Epidermal melanocyte (primary cell): Measurements from ENCODE around the gene ZBTB4.
A peak's percentile ranks its signal among the peaks of the same experiment; 100 is the strongest.

Experiments
- DNase-seq: peaks from one replicate; pipeline ENCODE4 v3.0.0; 2011; ENCODE audit warnings: low spot score; ENCODE audit not compliant: insufficient read length

The ZBTB4 gene

GRCh38 chr17:7479213-7480088, at the start of gene ZBTB4:
ZBTB4 (minus strand) TSS chr17:7479631; CDS start chr17:7466801, 12,830 bp downstream.
- DNase-seq, result peak; percentile 61

- DNase-seq, result no peak
Observed at GRCh38 chr17:7528842-7529241, 49.4 kb upstream of the ZBTB4 start.

- no peak for DNase-seq
Observed at GRCh38 chr17:7523033-7523432, 43.6 kb upstream of the ZBTB4 start.

- no peak for DNase-seq
Observed at GRCh38 chr17:7515911-7516610, 36.6 kb upstream of the ZBTB4 start.

GRCh38 chr17:7513850-7514419, 34.5 kb upstream of the ZBTB4 start:
- DNase-seq, result no peak

- no peak for DNase-seq
Observed at GRCh38 chr17:7512824-7513540, 33.6 kb upstream of the ZBTB4 start.

GRCh38 chr17:7512105-7512504, 32.7 kb upstream of the ZBTB4 start:
- no peak for DNase-seq

- DNase-seq, result no peak
Observed at GRCh38 chr17:7511108-7511507, 31.7 kb upstream of the ZBTB4 start.

GRCh38 chr17:7509937-7510336, 30.5 kb upstream of the ZBTB4 start:
- DNase-seq, result no peak

- DNase-seq, result no peak
Observed at GRCh38 chr17:7508846-7509245, 29.4 kb upstream of the ZBTB4 start.

- DNase-seq, result no peak
Observed at GRCh38 chr17:7508145-7508544, 28.7 kb upstream of the ZBTB4 start.

GRCh38 chr17:7503521-7503920, 24.1 kb upstream of the ZBTB4 start:
- DNase-seq, result no peak

- no peak for DNase-seq
Observed at GRCh38 chr17:7502987-7503386, 23.6 kb upstream of the ZBTB4 start.

GRCh38 chr17:7502171-7502847, 22.9 kb upstream of the ZBTB4 start:
- no peak for DNase-seq

GRCh38 chr17:7501729-7502128, 22.3 kb upstream of the ZBTB4 start:
- DNase-seq, result no peak

GRCh38 chr17:7499161-7499560, 19.7 kb upstream of the ZBTB4 start:
- DNase-seq, result no peak

GRCh38 chr17:7497636-7498035, 18.2 kb upstream of the ZBTB4 start:
- no peak for DNase-seq

- no peak for DNase-seq
Observed at GRCh38 chr17:7497228-7497627, 17.8 kb upstream of the ZBTB4 start.

- no peak for DNase-seq
Observed at GRCh38 chr17:7496470-7497183, 17.2 kb upstream of the ZBTB4 start.

- DNase-seq, result no peak
Observed at GRCh38 chr17:7495906-7496434, 16.5 kb upstream of the ZBTB4 start.
